Astrocyte of the spinal cord (primary cell): ENCODE results near the gene BST1.
"Not testable (repeated sequence)": the region's sequence is repeated elsewhere in the genome, so short reads cannot be mapped to it uniquely, and the experiment has no call there.

Source experiments
- DNase-seq: peaks from one replicate; pipeline ENCODE4 v3.0.0; 2011; ENCODE audit warnings: low read depth, low spot score
- H3K4me3 ChIP-seq: 2 replicates; pipeline ENCODE4 v1.5.1; 2011; ENCODE audit warnings: low read depth, mild to moderate bottlenecking, low read length, moderate library complexity
- in situ Hi-C: cut with HindIII; loops from 2 replicates; pipeline ENCODE4 v1.10.0; 2017; ENCODE audit warnings: low sequenced_read_pairs
- TF ChIP-seq, protein P1 (sequence below): IDR thresholded peaks from 2 replicates; pipeline ENCODE4 v1.5.1; 2012; ENCODE audit warnings: low read depth, mild to moderate bottlenecking, low read length, inconsistent platforms

BST1 gene

DNA sequence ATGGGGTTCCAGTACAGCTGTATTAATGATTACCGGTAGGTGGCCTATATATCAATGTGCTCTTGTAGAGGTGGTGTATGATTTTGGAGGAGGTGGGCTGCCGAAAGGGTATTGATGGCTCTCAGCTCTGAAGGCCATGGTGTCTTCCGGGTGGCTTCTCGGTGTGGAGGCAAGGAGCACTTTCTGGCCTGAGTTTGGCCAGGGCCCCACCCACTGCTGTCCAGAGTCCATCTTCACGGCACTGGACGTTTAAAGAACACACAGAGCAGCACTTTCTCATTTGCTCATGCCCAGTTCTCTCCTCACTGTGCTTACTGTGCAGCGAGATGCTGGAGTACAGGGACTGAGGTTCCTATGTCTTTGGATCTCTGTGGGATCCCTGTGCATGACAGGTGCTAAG, 16.1 kb downstream of the BST1 start:
- DNase-seq: no peak
- no peak overlapping the region for H3K4me3 ChIP-seq
- TF ChIP-seq, protein P1, sequence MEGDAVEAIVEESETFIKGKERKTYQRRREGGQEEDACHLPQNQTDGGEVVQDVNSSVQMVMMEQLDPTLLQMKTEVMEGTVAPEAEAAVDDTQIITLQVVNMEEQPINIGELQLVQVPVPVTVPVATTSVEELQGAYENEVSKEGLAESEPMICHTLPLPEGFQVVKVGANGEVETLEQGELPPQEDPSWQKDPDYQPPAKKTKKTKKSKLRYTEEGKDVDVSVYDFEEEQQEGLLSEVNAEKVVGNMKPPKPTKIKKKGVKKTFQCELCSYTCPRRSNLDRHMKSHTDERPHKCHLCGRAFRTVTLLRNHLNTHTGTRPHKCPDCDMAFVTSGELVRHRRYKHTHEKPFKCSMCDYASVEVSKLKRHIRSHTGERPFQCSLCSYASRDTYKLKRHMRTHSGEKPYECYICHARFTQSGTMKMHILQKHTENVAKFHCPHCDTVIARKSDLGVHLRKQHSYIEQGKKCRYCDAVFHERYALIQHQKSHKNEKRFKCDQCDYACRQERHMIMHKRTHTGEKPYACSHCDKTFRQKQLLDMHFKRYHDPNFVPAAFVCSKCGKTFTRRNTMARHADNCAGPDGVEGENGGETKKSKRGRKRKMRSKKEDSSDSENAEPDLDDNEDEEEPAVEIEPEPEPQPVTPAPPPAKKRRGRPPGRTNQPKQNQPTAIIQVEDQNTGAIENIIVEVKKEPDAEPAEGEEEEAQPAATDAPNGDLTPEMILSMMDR: no peak
- in situ Hi-C loops: no loop called here

DNA sequence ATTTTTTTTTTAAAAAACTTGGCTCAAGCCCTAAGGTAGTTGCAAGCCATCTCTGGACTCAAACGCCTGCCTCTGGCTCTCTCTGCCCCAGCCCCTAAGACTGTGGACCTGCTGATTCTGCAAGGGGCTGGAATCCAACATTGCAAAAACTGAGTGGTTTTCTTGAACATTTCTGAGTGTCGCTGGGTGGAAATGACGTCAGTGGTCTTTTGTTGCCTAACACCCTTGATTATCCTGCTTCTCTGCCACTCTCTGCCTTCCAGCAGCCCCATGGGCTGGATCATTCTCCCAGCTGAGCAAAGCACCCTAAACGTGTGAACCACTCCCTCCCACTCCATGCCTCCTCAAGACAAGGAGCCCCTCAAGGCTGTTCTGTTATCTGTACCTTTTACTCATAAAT, 16.6 kb downstream of the BST1 start:
- TF ChIP-seq, protein P1: no peak
- in situ Hi-C loops: no loop called here
- no peak for DNase-seq
- H3K4me3 ChIP-seq: no peak overlapping the region

DNA sequence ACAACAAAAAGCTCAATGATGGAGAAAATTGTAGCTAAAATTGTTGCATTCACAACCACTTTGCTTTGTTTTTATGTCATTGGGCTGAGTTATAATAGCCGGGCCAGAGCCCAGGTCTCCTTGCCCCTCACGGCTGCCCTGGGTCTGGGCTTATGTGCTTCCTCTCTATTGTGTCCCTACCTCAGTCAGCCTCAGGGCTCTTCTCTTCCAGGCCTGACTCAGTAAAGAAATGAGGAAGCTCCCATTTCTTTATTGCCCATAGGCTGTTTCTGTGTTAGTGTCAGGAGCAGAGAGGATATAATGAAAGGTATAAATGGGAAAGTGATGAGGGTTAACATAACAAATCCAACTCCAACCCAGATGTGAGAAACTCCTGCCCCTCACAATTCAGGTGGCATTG, 18.0 kb downstream of the BST1 start:
- DNase-seq: no peak
- in situ Hi-C loops: no loop called here
- TF ChIP-seq, protein P1: no peak
- no peak overlapping the region for H3K4me3 ChIP-seq

DNA sequence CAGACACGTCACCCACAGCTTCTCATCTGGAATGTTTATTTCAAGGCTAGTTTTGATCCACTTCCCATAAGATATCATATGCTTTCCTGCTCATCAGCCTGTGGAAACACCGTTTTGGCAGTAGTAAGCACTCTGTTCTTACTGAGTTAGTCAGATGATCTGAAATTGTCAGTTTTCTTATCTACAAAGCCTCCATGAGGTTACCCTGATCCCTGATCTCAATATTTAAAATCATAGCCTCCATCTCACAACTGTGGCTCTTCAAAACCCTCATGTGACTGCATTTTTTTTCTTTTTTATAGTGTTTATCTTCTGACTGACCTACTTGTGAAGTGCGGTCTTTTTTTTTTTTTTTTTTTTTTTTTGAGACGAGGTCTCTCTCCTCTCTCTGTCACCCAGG, 22.7 kb downstream of the BST1 start:
- no peak overlapping the region for H3K4me3 ChIP-seq
- in situ Hi-C loops: no loop called here
- no peak for DNase-seq
- TF ChIP-seq, protein P1: no peak

DNA sequence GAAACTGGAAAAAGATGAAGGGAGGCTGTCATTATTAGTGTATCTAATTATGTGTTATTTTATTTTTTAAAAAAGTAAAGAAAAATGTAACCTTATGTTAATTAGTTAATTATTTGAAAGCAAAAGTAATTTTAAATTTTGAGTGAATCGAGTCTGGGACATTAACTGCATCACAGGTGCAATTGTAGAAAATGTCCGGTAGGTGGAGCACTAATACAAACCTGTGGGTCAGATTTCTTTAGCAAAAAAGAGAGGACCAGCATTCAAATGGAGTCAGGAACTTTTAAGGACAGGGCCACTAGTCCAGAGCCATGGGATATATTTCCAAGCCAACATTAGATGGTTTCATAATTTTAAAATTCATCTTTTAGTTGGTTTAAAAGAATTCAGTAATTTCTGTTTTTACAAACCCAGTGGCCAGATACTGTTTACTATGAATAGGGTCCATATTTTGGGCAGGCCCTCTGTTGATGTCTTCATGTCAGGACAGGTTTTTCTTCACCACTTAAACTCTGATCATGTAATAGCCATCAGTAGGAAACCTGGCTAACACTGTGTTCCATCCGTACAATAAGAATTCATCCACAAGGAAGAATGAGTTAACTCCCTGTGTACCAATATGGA, 27.2 kb downstream of the BST1 start:
- peak; percentile 51 for DNase-seq
- TF ChIP-seq, protein P1: peak; percentile 74
- in situ Hi-C loops: no loop called here
- no peak overlapping the region for H3K4me3 ChIP-seq

DNA sequence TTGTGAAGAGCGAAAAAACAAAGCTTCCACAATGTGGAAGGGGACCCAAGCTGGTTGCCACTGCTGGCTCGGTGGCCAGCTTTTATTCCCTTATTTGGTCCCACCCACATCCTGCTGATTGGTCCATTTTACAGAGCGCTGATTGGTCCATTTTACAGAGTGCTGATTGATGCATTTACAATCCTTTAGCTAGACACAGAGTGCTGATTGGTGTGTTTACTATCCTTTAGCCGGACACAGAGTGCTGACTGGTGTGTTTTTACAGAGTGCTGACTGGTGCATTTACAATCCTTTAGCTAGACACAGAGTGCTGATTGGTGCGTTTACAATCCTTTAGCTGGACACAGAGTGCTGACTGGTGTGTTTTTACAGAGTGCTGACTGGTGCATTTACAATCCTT, 30.2 kb downstream of the BST1 start:
- H3K4me3 ChIP-seq, DNase-seq, in situ Hi-C loops: not testable (repeated sequence)

DNA sequence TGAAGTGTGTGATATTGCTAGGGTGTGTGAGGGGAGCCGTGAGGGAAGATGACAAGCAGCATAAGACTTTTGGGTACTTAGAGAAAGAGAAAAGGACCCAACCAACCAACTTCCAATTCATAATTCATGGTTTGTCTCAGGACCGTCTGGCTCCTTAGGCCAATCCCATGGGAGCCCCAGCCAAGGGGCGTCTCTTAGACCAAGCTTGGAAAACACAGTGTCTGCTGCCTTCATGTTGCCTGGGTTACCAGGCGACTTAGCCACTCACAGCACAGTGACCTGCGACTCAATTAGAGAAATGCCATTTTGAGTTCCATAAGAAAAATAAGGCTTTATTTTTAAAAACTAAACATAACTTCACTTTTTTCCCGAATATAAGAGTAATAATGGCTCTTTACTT, 32.7 kb downstream of the BST1 start:
- no peak overlapping the region for H3K4me3 ChIP-seq
- in situ Hi-C loops: no loop called here
- TF ChIP-seq, protein P1: no peak
- DNase-seq: no peak
